ENCODE measurements around the gene SIGLEC12.
"Not testable (repeated sequence)": the region's sequence is repeated elsewhere in the genome, so short reads cannot be mapped to it uniquely, and the experiment has no call there.

Gene SIGLEC12

GRCh38 chr19:51500931-51501330 lies 669 bp downstream of the SIGLEC12 start:
- H3K14ac ChIP-seq (ENCODE audit: low read length in 2 of 2); H2AFZ ChIP-seq (ENCODE audit: low read depth, low read length); H3K27me3 ChIP-seq (ENCODE audit: control insufficient read depth in 1 of 2, insufficient read depth in 1 of 2, low read length in 2 of 2); H2BK15ac ChIP-seq (ENCODE audit: low read depth, poor library complexity, severe bottlenecking); H3K4me3 ChIP-seq (ENCODE audit: insufficient read depth in 1 of 2, low read depth in 1 of 2, low read length in 2 of 2); H2BK12ac ChIP-seq (ENCODE audit: low read length in 2 of 2); DNase-seq; H2BK5ac ChIP-seq (ENCODE audit: low read depth, low read length, poor library complexity, severe bottlenecking); H3K9ac ChIP-seq (ENCODE audit: low read length); H3K18ac ChIP-seq (ENCODE audit: low read depth in 1 of 2, low read length in 2 of 2); H3K4me1 ChIP-seq (ENCODE audit: control insufficient read depth, insufficient read depth, low read depth, low read length); H4K91ac ChIP-seq (ENCODE audit: low read length); H3K27ac ChIP-seq (ENCODE audit: low read length, poor library complexity, severe bottlenecking); H3K23ac ChIP-seq (ENCODE audit: low read length in 2 of 2); H2BK120ac ChIP-seq (ENCODE audit: low read depth, low read length); H3K4me2 ChIP-seq (ENCODE audit: low read length, poor library complexity, severe bottlenecking); H2AK5ac ChIP-seq (ENCODE audit: low read length, severe bottlenecking); H3K36me3 ChIP-seq (ENCODE audit: control insufficient read depth in 1 of 2, insufficient read depth in 2 of 2, low read depth in 1 of 2, low read length in 2 of 2); H4K8ac ChIP-seq (ENCODE audit: low read length); H3K4ac ChIP-seq (ENCODE audit: low read depth in 1 of 2, low read length in 2 of 2); H3K9me3 ChIP-seq (ENCODE audit: control insufficient read depth, low read length); H3K79me1 ChIP-seq (replicated peaks; ENCODE audit: low read length, poor library complexity, severe bottlenecking): not testable (repeated sequence)
- WGBS = 40% methylated on average over 7 of the region's 8 CpGs

GRCh38 chr19:51497666-51498065 lies 3.9 kb downstream of the SIGLEC12 start:
- Histone ChIP-seq H3K9ac (ENCODE audit: low read length) (no peak overlapping the region), H3K4ac (ENCODE audit: low read depth in 1 of 2, low read length in 2 of 2) (no peak overlapping the region), H3K27me3 (ENCODE audit: control insufficient read depth in 1 of 2, insufficient read depth in 1 of 2, low read length in 2 of 2) (no peaks in the 10 kb centered on the region), H3K4me1 (ENCODE audit: control insufficient read depth, insufficient read depth, low read depth, low read length) (no peaks in the 10 kb centered on the region), H3K4me2 (ENCODE audit: low read length, poor library complexity, severe bottlenecking) (no peak overlapping the region), H2AK5ac (ENCODE audit: low read length, severe bottlenecking) (no peak overlapping the region), H3K14ac (ENCODE audit: low read length in 2 of 2) (no peak overlapping the region), H3K4me3 (ENCODE audit: insufficient read depth in 1 of 2, low read depth in 1 of 2, low read length in 2 of 2) (no peak overlapping the region), H2BK15ac (ENCODE audit: low read depth, poor library complexity, severe bottlenecking) (no peak overlapping the region), H3K36me3 (ENCODE audit: control insufficient read depth in 1 of 2, insufficient read depth in 2 of 2, low read depth in 1 of 2, low read length in 2 of 2) (no peaks in the 10 kb centered on the region), H3K79me1 (replicated peaks; ENCODE audit: low read length, poor library complexity, severe bottlenecking) (no peaks in the 10 kb centered on the region), H3K18ac (ENCODE audit: low read depth in 1 of 2, low read length in 2 of 2) (no peak overlapping the region), H3K23ac (ENCODE audit: low read length in 2 of 2) (no peak overlapping the region), H2BK5ac (ENCODE audit: low read depth, low read length, poor library complexity, severe bottlenecking) (no peak overlapping the region), H2AFZ (ENCODE audit: low read depth, low read length) (no peak overlapping the region), H3K9me3 (ENCODE audit: control insufficient read depth, low read length) (no peaks in the 10 kb centered on the region), H4K8ac (ENCODE audit: low read length) (no peak overlapping the region), H2BK120ac (ENCODE audit: low read depth, low read length) (no peak overlapping the region), H3K27ac (ENCODE audit: low read length, poor library complexity, severe bottlenecking) (no peak overlapping the region), H4K91ac (ENCODE audit: low read length) (no peak overlapping the region), H2BK12ac (ENCODE audit: low read length in 2 of 2) (no peak overlapping the region)
- no CpG with 5 or more reads among the region's 3 CpGs for WGBS
- no peak for DNase-seq

- Histone ChIP-seq H2BK12ac (ENCODE audit: low read length in 2 of 2) (no peak overlapping the region), H3K14ac (ENCODE audit: low read length in 2 of 2) (no peak overlapping the region), H3K9me3 (ENCODE audit: control insufficient read depth, low read length) (peaks cover 3% of the 10 kb centered on the region), H3K4me1 (ENCODE audit: control insufficient read depth, insufficient read depth, low read depth, low read length) (no peaks in the 10 kb centered on the region), H2BK5ac (ENCODE audit: low read depth, low read length, poor library complexity, severe bottlenecking) (no peak overlapping the region), H2AFZ (ENCODE audit: low read depth, low read length) (no peak overlapping the region), H3K27me3 (ENCODE audit: control insufficient read depth in 1 of 2, insufficient read depth in 1 of 2, low read length in 2 of 2) (no peaks in the 10 kb centered on the region), H3K27ac (ENCODE audit: low read length, poor library complexity, severe bottlenecking) (no peak overlapping the region), H3K9ac (ENCODE audit: low read length) (no peak overlapping the region), H3K36me3 (ENCODE audit: control insufficient read depth in 1 of 2, insufficient read depth in 2 of 2, low read depth in 1 of 2, low read length in 2 of 2) (no peaks in the 10 kb centered on the region), H3K18ac (ENCODE audit: low read depth in 1 of 2, low read length in 2 of 2) (no peak overlapping the region), H2AK5ac (ENCODE audit: low read length, severe bottlenecking) (no peak overlapping the region), H3K23ac (ENCODE audit: low read length in 2 of 2) (no peak overlapping the region), H4K91ac (ENCODE audit: low read length) (no peak overlapping the region), H3K4me3 (ENCODE audit: insufficient read depth in 1 of 2, low read depth in 1 of 2, low read length in 2 of 2) (no peak overlapping the region), H3K4me2 (ENCODE audit: low read length, poor library complexity, severe bottlenecking) (no peak overlapping the region), H2BK120ac (ENCODE audit: low read depth, low read length) (no peak overlapping the region), H4K8ac (ENCODE audit: low read length) (no peak overlapping the region), H2BK15ac (ENCODE audit: low read depth, poor library complexity, severe bottlenecking) (no peak overlapping the region), H3K79me1 (replicated peaks; ENCODE audit: low read length, poor library complexity, severe bottlenecking) (no peaks in the 10 kb centered on the region), H3K4ac (ENCODE audit: low read depth in 1 of 2, low read length in 2 of 2) (no peak overlapping the region)
- DNase-seq = no peak
- 11% methylated on average over 2 of the region's 2 CpGs for WGBS
These were observed 7.8 kb downstream of the SIGLEC12 start for GRCh38 chr19:51493776-51494175.

- Histone ChIP-seq H3K27me3 (ENCODE audit: control insufficient read depth in 1 of 2, insufficient read depth in 1 of 2, low read length in 2 of 2) (no peaks in the 10 kb centered on the region), H3K18ac (ENCODE audit: low read depth in 1 of 2, low read length in 2 of 2) (no peak overlapping the region), H3K36me3 (ENCODE audit: control insufficient read depth in 1 of 2, insufficient read depth in 2 of 2, low read depth in 1 of 2, low read length in 2 of 2) (no peaks in the 10 kb centered on the region), H2BK15ac (ENCODE audit: low read depth, poor library complexity, severe bottlenecking) (no peak overlapping the region), H2AK5ac (ENCODE audit: low read length, severe bottlenecking) (no peak overlapping the region), H3K79me1 (replicated peaks; ENCODE audit: low read length, poor library complexity, severe bottlenecking) (no peaks in the 10 kb centered on the region), H4K91ac (ENCODE audit: low read length) (no peak overlapping the region), H3K14ac (ENCODE audit: low read length in 2 of 2) (no peak overlapping the region), H3K4ac (ENCODE audit: low read depth in 1 of 2, low read length in 2 of 2) (no peak overlapping the region), H2BK12ac (ENCODE audit: low read length in 2 of 2) (no peak overlapping the region), H2BK5ac (ENCODE audit: low read depth, low read length, poor library complexity, severe bottlenecking) (no peak overlapping the region), H3K23ac (ENCODE audit: low read length in 2 of 2) (no peak overlapping the region), H2BK120ac (ENCODE audit: low read depth, low read length) (no peak overlapping the region), H3K27ac (ENCODE audit: low read length, poor library complexity, severe bottlenecking) (no peak overlapping the region), H3K4me1 (ENCODE audit: control insufficient read depth, insufficient read depth, low read depth, low read length) (no peaks in the 10 kb centered on the region), H4K8ac (ENCODE audit: low read length) (no peak overlapping the region), H3K9me3 (ENCODE audit: control insufficient read depth, low read length) (peaks cover 3% of the 10 kb centered on the region), H3K4me2 (ENCODE audit: low read length, poor library complexity, severe bottlenecking) (no peak overlapping the region), H3K4me3 (ENCODE audit: insufficient read depth in 1 of 2, low read depth in 1 of 2, low read length in 2 of 2) (no peak overlapping the region), H3K9ac (ENCODE audit: low read length) (no peak overlapping the region), H2AFZ (ENCODE audit: low read depth, low read length) (no peak overlapping the region)
- WGBS = 77% methylated on average over 5 of the region's 7 CpGs
- DNase-seq = no peak
These were observed 10.0 kb downstream of the SIGLEC12 start for GRCh38 chr19:51491586-51491985.

All from mesenchymal stem cell (in vitro differentiated cells and primary cell).